GM12878 (cell line): ENCODE results near the gene NKX2-3. TPM values are rescaled to one million over a fixed set of nuclear protein-coding genes. Genes with fewer than 3 reads are reported as not detected.

Experiments
- ATAC-seq: fragments of 200-7000 bp; cut with Tn5 transposase; 3 replicates; pipeline ENCODE4 v1.9.1; 2020; ENCODE audit warnings: mild to moderate bottlenecking, moderate library complexity
- BruUV-seq: library from RNA; stranded (reverse); fragments of 400-500 nt; replicated peaks from 2 replicates; lab custom pipeline; 2021; lab: Mats Ljungman, UMichigan
- CTCF ChIA-PET: fragments of 300-600 bp; sonication (Branson Sonifier 250); formaldehyde crosslinking; extraction: SDS; loops from one replicate; lab custom pipeline; 2021; ENCODE audit warnings: inconsistent platforms; lab: Yijun Ruan, JAX
- POLR2A ChIA-PET: fragments of 350-600 bp; formaldehyde crosslinking; extraction: SDS; loops from one replicate; lab custom pipeline; 2021; ENCODE audit warnings: inconsistent platforms; lab: Charles Lee
- RAD21 ChIA-PET: fragments of 300-600 bp; sonication (Branson Sonifier 250); formaldehyde crosslinking; loops from one replicate; lab custom pipeline; 2023; ENCODE audit warnings: antibody characterized with exemption; ENCODE audit not compliant: unreplicated experiment; lab: Charles Lee
- SMC1A ChIA-PET: fragments of 300-600 bp; sonication (Branson Sonifier 250); formaldehyde crosslinking; loops from one replicate; lab custom pipeline; 2023; ENCODE audit not compliant: unreplicated experiment, uncharacterized antibody; lab: Charles Lee
- DNase-seq: peaks from one replicate; pipeline ENCODE4 v3.0.0-alpha.2; 2011; ENCODE audit warnings: low read depth, low spot score
- FAIRE-seq: peaks from 3 replicates; lab custom pipeline; 2011; peaks lifted over from hg19 to GRCh38; lab: Jason Lieb, UNC
- H2AFZ ChIP-seq: 2 replicates; pipeline ENCODE4 v1.6.0; 2011; ENCODE audit warnings: low read depth, low read length, control low read depth; ENCODE audit not compliant: control insufficient read depth
- H3K27ac ChIP-seq: 2 replicates; pipeline ENCODE4 v1.5.1; 2011; ENCODE audit warnings: control low read depth; ENCODE audit not compliant: control insufficient read depth, insufficient read depth
- H3K27me3 ChIP-seq, 2 experiments: replicated peaks in 1 of 2; 2 replicates each; pipeline versions ENCODE4 v1.6.0 to v1.6.1; 2011; ENCODE audit warnings: low read length in 1 of 2; ENCODE audit not compliant: control insufficient read depth in 2 of 2, insufficient read depth in 2 of 2
- H3K36me3 ChIP-seq, 2 experiments: 2 replicates each; pipeline ENCODE4 v1.5.1; 2011; ENCODE audit warnings: low read length in 1 of 2; ENCODE audit not compliant: control insufficient read depth in 2 of 2, insufficient read depth in 2 of 2
- H3K4me1 ChIP-seq: 2 replicates; pipeline ENCODE4 v1.6.1; 2011; ENCODE audit warnings: mild to moderate bottlenecking, low read length, moderate library complexity, mixed read lengths; ENCODE audit not compliant: control insufficient read depth, insufficient read depth
- H3K4me2 ChIP-seq: 2 replicates; pipeline ENCODE4 v1.6.0; 2011; ENCODE audit warnings: control low read depth; ENCODE audit not compliant: control insufficient read depth, insufficient read depth
- H3K4me3 ChIP-seq: fragments of 200-600 bp; sonication (generic); 2 replicates; pipeline ENCODE4 v1.5.1; 2016
- H3K79me2 ChIP-seq: 2 replicates; pipeline ENCODE4 v1.6.0; 2011; ENCODE audit warnings: low read length; ENCODE audit not compliant: control insufficient read depth, insufficient read depth
- H3K9ac ChIP-seq: 2 replicates; pipeline ENCODE4 v1.8.0; 2011; ENCODE audit warnings: low read length, control low read depth, mixed read lengths; ENCODE audit not compliant: control insufficient read depth, insufficient read depth
- H3K9me3 ChIP-seq: replicated peaks from 3 replicates; pipeline ENCODE4 v1.5.1; 2011; ENCODE audit warnings: mild to moderate bottlenecking, low read length; ENCODE audit not compliant: control insufficient read depth, insufficient read depth
- H4K20me1 ChIP-seq: 2 replicates; pipeline ENCODE4 v1.6.0; 2011; ENCODE audit not compliant: control insufficient read depth, insufficient read depth
- BMI1 ChIP-seq: fragments of 450-650 bp; IDR thresholded peaks from 2 replicates; pipeline ENCODE4 v1.6.1; 2016; ENCODE audit warnings: mild to moderate bottlenecking, moderate library complexity, borderline replicate concordance
- IRF4 ChIP-seq: IDR thresholded peaks from 2 replicates; pipeline ENCODE4 v1.6.1; 2011; ENCODE audit warnings: low read depth, low read length
- POU2F2 ChIP-seq: IDR thresholded peaks from 3 replicates; pipeline ENCODE4 v1.6.1; 2011; ENCODE audit warnings: low read depth, mild to moderate bottlenecking, low read length, borderline replicate concordance
- TAF1 ChIP-seq: IDR thresholded peaks from 2 replicates; pipeline ENCODE4 v1.6.1; 2011; ENCODE audit warnings: mild to moderate bottlenecking, low read depth, low read length, borderline replicate concordance
- ZNF274 ChIP-seq: IDR thresholded peaks from one replicate; pipeline ENCODE4 v1.8.0; 2011; ENCODE audit not compliant: insufficient read length, insufficient read depth
- WGBS: methylation state at CpG from one replicate; pipeline ENCODE4 v1.1.6; 2016; ENCODE audit warnings: low lambda C conversion rate; ENCODE audit not compliant: insufficient replicate concordance, insufficient coverage; ENCODE audit errors: missing lambda C conversion rate; 5-methylcytosine and 5-hydroxymethylcytosine counted together
- in situ Hi-C: fragments of 300-500 bp; cut with MboI; formaldehyde crosslinking; loops from 9 replicates; pipeline ENCODE4 v1.14.3; 2018; ENCODE audit warnings: mixed read lengths
- intact Hi-C: fragments of 100-400 bp; cut with micrococcal nuclease; formaldehyde crosslinking; loops from one replicate; pipeline ENCODE4 v1.14.2; 2022; ENCODE audit not compliant: unreplicated experiment
- polyA plus RNA-seq, 11 experiments: library from polyadenylated mRNA; depleted of rRNA in 4 of 11; unstranded in 6 of 11; stranded (reverse) in 5 of 11; fragments of >200 nt; fragmentation: Nextera tagmentation in 4 of 11; fragmentation: Illumina TruSeq in 1 of 11; extraction: Ambion mirVana in 4 of 11; extraction: Trizol in 1 of 11; gene quantifications; 1 replicate in 1 of 11; 2 replicates in 10 of 11; pipeline versions ENCODE4 v1.2.1 to v1.2.3, GENCODE V29; 2011 to 2016; ENCODE audit warnings: inconsistent platforms in 2 of 11, missing spikeins in 2 of 11, low read depth in 1 of 11
- total RNA-seq, 4 experiments: library from RNA; depleted of rRNA in 3 of 4; stranded (reverse); fragments of >200 nt in 3 of 4; fragmentation: Illumina TruSeq in 1 of 4; extraction: Trizol in 1 of 4; gene quantifications; 2 replicates each; pipeline versions ENCODE4 v1.2.1 to v1.2.3, GENCODE V29; 2013 to 2021
- TF ChIP-seq, protein P1 (sequence below): IDR thresholded peaks from 2 replicates; pipeline ENCODE4 v1.6.1; 2011; ENCODE audit warnings: borderline replicate concordance, low read depth, mild to moderate bottlenecking, moderate library complexity, low read length; ENCODE audit not compliant: insufficient read depth, poor library complexity, severe bottlenecking

The NKX2-3 gene
- total and polyA plus RNA-seq, 10 of the 15 experiments (the other 5 are each of a cell fraction or from before 2014, with no cell fraction given), result not detected

GRCh38 chr10:99530108-99531025 lies 2.4 kb upstream of the NKX2-3 start (continued):
- TF ChIP-seq, protein P1, sequence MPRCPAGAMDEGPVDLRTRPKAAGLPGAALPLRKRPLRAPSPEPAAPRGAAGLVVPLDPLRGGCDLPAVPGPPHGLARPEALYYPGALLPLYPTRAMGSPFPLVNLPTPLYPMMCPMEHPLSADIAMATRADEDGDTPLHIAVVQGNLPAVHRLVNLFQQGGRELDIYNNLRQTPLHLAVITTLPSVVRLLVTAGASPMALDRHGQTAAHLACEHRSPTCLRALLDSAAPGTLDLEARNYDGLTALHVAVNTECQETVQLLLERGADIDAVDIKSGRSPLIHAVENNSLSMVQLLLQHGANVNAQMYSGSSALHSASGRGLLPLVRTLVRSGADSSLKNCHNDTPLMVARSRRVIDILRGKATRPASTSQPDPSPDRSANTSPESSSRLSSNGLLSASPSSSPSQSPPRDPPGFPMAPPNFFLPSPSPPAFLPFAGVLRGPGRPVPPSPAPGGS, result no peak
- TF ChIP-seq ZNF274 (no peak), POU2F2 (no peak), IRF4 (no peak)
- TF ChIP-seq, all 136 proteins: peak for 0

- ChIA-PET SMC1A (no interaction called here), CTCF (no interaction called here), POLR2A (no interaction called here), RAD21 (no interaction called here)
- Histone ChIP-seq H3K9me3 (peaks cover 3% of the 10 kb centered on the region; the same call in 2 of the 3 replicates), H3K4me3 (no peak overlapping the region), H4K20me1 (no peaks in the 10 kb centered on the region), H3K4me2 (no peak overlapping the region), H2AFZ (no peak overlapping the region), H3K27me3 (peaks cover 25 to 48% of the 10 kb centered on the region in 2 experiments), H3K79me2 (no peaks in the 10 kb centered on the region), H3K36me3 (no peaks in the 10 kb centered on the region), H3K9ac (no peak overlapping the region), H3K27ac (no peak overlapping the region), H3K4me1 (no peaks in the 10 kb centered on the region; the same call in 1 of the 2 replicates)
- no peak for TF ChIP-seq POU2F2
- no peak for TF ChIP-seq TAF1
- TF ChIP-seq BMI1, result no peak
- intact Hi-C loops, result no loop called here
- in situ Hi-C loops, result no loop called here
- BruUV-seq, result no TSS peak
- FAIRE-seq (no peak), DNase-seq (no peak), ATAC-seq (no peak)
- WGBS, result 32% methylated on average over 40 of the region's 40 CpGs
Observed at GRCh38 chr10:99531026-99531695, 1.6 kb upstream of the NKX2-3 start.
